ENCODE data around the gene B4GALT6. TPM values are rescaled to one million over a fixed set of nuclear protein-coding genes. Genes with fewer than 3 reads are reported as not detected.

B4GALT6 gene
- total RNA-seq, 1 experiment from 2014 or later: 16.1 TPM

GRCh38 chr18:31666055-31666454 lies 18.3 kb downstream of the B4GALT6 start:
- H3K27me3 ChIP-seq (ENCODE audit: insufficient read depth, low read length): no peaks in the 10 kb centered on the region
- no peak overlapping the region for H3K9ac ChIP-seq (ENCODE audit: low read length)
- no peak for TF ChIP-seq POLR2AphosphoS5 (IDR thresholded peaks at IDR 0.05; ENCODE audit: low read depth, low read length)
- TF ChIP-seq CTCF (IDR thresholded peaks at IDR 0.05 in 2 of 3, conservative IDR thresholded peaks at IDR 0.05 in 1 of 3; ENCODE audit: borderline replicate concordance in 1 of 3, insufficient read depth in 1 of 3, low read depth in 2 of 3, low read length in 2 of 3): no peak
- TF ChIP-seq MAX (IDR thresholded peaks at IDR 0.05): no peak
- no peak for TF ChIP-seq ZNF274 (IDR thresholded peaks at IDR 0.05; ENCODE audit: low read depth, low read length)
- no peak for TF ChIP-seq TCF7L2 (IDR thresholded peaks at IDR 0.05; ENCODE audit: borderline replicate concordance, extremely low read depth, insufficient read depth, insufficient read length)
- TF ChIP-seq REST (IDR thresholded peaks at IDR 0.05; ENCODE audit: low read depth): no peak
- TF ChIP-seq JUND (IDR thresholded peaks at IDR 0.05): no peak
- TF ChIP-seq SRF (IDR thresholded peaks at IDR 0.05; ENCODE audit: low read depth): no peak
- no peak for TF ChIP-seq POLR2A (IDR thresholded peaks at IDR 0.05; ENCODE audit: borderline replicate concordance, extremely low read depth, insufficient read depth, insufficient read length)
- H3K4me2 ChIP-seq (ENCODE audit: low read length): no peak overlapping the region
- ATAC-seq (no peak), DNase-seq (ENCODE audit: low read depth, low spot score) (no peak)
- no peaks in the 10 kb centered on the region for H3K36me3 ChIP-seq (ENCODE audit: control insufficient read depth in 1 of 2, insufficient read depth in 2 of 2, low read length in 2 of 2)
- no TSS peak for BruUV-seq (replicated peaks)
- H3K9me3 ChIP-seq (ENCODE audit: control insufficient read depth in 1 of 2, insufficient read depth in 1 of 2, low read depth in 1 of 2, low read length in 2 of 2): no peaks in the 10 kb centered on the region
- no peaks in the 10 kb centered on the region for H3K4me1 ChIP-seq (ENCODE audit: control insufficient read depth in 1 of 2, insufficient read depth in 2 of 2, low read length in 2 of 2)
- H3K27ac ChIP-seq (ENCODE audit: low read depth, low read length): no peak overlapping the region
- H3K4me3 ChIP-seq (replicated peaks in 1 of 2; ENCODE audit: low read depth in 1 of 2, low read length in 2 of 2): no peak overlapping the region
- no peaks in the 10 kb centered on the region; the same call in 1 of the 2 replicates for H3K79me2 ChIP-seq (ENCODE audit: insufficient read depth, low read length)
- no peaks in the 10 kb centered on the region for H4K20me1 ChIP-seq (ENCODE audit: insufficient read depth)
- H2AFZ ChIP-seq (ENCODE audit: low read depth, low read length, poor library complexity, severe bottlenecking): no peak overlapping the region
- CTCF ChIA-PET: no interaction called here
- no peaks in the 10 kb centered on the region for H3K9me2 ChIP-seq (ENCODE audit: insufficient read depth)
- RAD21 ChIA-PET (ENCODE audit: low non-redundant PET in 1 of 2, low total read pairs in 2 of 2, uncharacterized antibody in 2 of 2, unreplicated experiment in 2 of 2): no interaction called here
- POLR2A ChIA-PET: no interaction called here
- intact Hi-C loops (cut with micrococcal nuclease): no loop called here
